AG04450 (cell line): Measurements from ENCODE around the gene TAOK2. TPM values are rescaled to one million over a fixed set of nuclear protein-coding genes. Genes with fewer than 3 reads are reported as not detected.

Experiments
- CTCF ChIA-PET: fragments of 300-600, 350-600 bp; formaldehyde crosslinking; extraction: SDS; loops from one replicate; lab custom pipeline; 2022; ENCODE audit warnings: antibody characterized with exemption, inconsistent platforms; lab: Charles Lee
- POLR2A ChIA-PET: fragments of 350-600 bp; formaldehyde crosslinking; extraction: SDS; loops from one replicate; lab custom pipeline; 2021; ENCODE audit warnings: antibody characterized with exemption, inconsistent platforms; lab: Yijun Ruan, JAX
- DNase-seq: peaks from one replicate; pipeline ENCODE4 v3.0.0-alpha.2; 2011; ENCODE audit warnings: low read depth, low spot score
- H3K27ac ChIP-seq: one replicate; pipeline ENCODE4 v1.5.1; 2012; ENCODE audit warnings: low read depth, low read length, control low read depth
- H3K27me3 ChIP-seq: one replicate; pipeline ENCODE4 v1.6.0; 2012; ENCODE audit warnings: low read length; ENCODE audit not compliant: control insufficient read depth, insufficient read depth
- H3K4me3 ChIP-seq: 2 replicates; pipeline ENCODE4 v1.5.1; 2011; ENCODE audit warnings: mild to moderate bottlenecking, low read depth, low read length, control low read depth
- H3K9me3 ChIP-seq: 2 replicates; pipeline ENCODE4 v1.5.1; 2012; ENCODE audit warnings: low read length; ENCODE audit not compliant: control insufficient read depth, insufficient read depth
- polyA plus RNA-seq: library from polyadenylated mRNA; depleted of rRNA; stranded (reverse); fragments of >200 nt; gene quantifications from 2 replicates; pipeline ENCODE4 v1.2.3, GENCODE V29; 2011
- TF ChIP-seq, protein P1 (sequence below): IDR thresholded peaks from 2 replicates; pipeline ENCODE4 v1.5.1; 2011; ENCODE audit warnings: low read depth, low read length, control low read depth, inconsistent platforms

The TAOK2 gene
- polyA plus RNA-seq, 1 experiment, result 16.9 TPM

GRCh38 chr16:30003670-30004423 lies 30.2 kb downstream of the TAOK2 start:
- TF ChIP-seq, protein P1, sequence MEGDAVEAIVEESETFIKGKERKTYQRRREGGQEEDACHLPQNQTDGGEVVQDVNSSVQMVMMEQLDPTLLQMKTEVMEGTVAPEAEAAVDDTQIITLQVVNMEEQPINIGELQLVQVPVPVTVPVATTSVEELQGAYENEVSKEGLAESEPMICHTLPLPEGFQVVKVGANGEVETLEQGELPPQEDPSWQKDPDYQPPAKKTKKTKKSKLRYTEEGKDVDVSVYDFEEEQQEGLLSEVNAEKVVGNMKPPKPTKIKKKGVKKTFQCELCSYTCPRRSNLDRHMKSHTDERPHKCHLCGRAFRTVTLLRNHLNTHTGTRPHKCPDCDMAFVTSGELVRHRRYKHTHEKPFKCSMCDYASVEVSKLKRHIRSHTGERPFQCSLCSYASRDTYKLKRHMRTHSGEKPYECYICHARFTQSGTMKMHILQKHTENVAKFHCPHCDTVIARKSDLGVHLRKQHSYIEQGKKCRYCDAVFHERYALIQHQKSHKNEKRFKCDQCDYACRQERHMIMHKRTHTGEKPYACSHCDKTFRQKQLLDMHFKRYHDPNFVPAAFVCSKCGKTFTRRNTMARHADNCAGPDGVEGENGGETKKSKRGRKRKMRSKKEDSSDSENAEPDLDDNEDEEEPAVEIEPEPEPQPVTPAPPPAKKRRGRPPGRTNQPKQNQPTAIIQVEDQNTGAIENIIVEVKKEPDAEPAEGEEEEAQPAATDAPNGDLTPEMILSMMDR, result no peak
- no peak overlapping the region for H3K27ac ChIP-seq
- POLR2A ChIA-PET, result interaction anchor here (1.5 kb wide), 1 partner anchor 8 kb away, joined by 3 read pairs; the partner anchor contains the start of gene INO80E
- no peak overlapping the region for H3K4me3 ChIP-seq
- no peaks in the 10 kb centered on the region for H3K9me3 ChIP-seq
- no peak for DNase-seq
- peaks cover under 1% of the 10 kb centered on the region for H3K27me3 ChIP-seq
- CTCF ChIA-PET, result interaction anchor here (0.6 kb wide), 1 partner anchor 15 kb away, joined by 9 read pairs; no protein-coding TSS in a partner anchor

DNA sequence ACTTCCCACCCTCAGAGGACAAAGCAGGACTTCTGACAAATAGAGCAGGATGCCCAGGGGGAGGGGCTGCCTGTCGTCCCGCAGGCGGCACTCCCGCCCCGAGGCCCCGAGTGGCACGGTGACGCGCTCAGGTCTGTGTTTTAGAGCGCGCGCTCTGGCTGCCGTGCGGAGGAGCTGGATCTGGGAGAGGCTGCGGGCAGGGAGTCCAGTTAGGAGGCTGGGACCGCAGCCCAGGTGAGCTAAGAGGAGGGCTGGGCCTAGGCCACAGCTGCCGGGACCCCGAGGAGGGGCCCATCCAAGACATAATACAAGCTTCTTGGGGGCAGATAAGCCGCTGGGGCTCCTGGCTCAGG lies 30.7 kb downstream of the TAOK2 start:
- ChIA-PET CTCF (interaction anchor here (0.6 kb wide), 1 partner anchor 15 kb away, joined by 9 read pairs; no protein-coding TSS in a partner anchor), POLR2A (interaction anchor here (1.5 kb wide), 1 partner anchor 8 kb away, joined by 3 read pairs; the partner anchor contains the start of gene INO80E)
- DNase-seq, result no peak
- TF ChIP-seq, protein P1, result no peak
- Histone ChIP-seq H3K27ac (no peak overlapping the region), H3K9me3 (no peaks in the 10 kb centered on the region; the same call in 1 of the 2 replicates), H3K27me3 (peaks cover 6% of the 10 kb centered on the region), H3K4me3 (no peak overlapping the region)

DNA sequence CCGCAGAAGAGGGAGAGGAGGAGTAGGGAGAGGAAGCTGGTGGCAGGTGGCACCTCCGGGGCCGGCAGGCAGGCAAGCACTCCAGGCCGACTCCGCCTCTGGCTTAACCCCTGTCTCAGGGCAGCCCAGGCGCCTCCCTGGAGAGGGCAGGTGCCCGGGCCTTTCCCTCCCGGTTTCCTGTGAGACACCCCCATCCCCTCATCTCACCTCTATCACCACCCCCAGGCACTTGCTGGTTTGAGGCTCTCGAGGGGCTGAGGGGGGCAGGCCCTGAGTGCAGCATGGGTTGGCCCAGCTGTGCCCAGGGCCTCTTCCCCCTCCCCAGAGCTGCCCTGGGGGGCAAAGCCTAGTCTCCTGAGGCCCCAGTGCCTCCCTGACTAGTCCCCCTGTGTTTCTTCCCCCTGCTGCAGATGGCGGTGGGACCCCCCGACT lies 31.2 kb downstream of the TAOK2 start:
- ChIA-PET CTCF (interaction anchor here (0.5 to 0.6 kb wide), 2 partner anchors 172 to 337 kb away, joined by 3 to 12 read pairs; no protein-coding TSS in a partner anchor), POLR2A (interaction anchor here (1.5 kb wide), 1 partner anchor 9 kb away, joined by 3 read pairs; the partner anchor contains the start of gene INO80E)
- no peak for DNase-seq
- Histone ChIP-seq H3K9me3 (no peaks in the 10 kb centered on the region; the same call in 1 of the 2 replicates), H3K27ac (no peak overlapping the region), H3K27me3 (peaks cover 8% of the 10 kb centered on the region), H3K4me3 (no peak overlapping the region)
- TF ChIP-seq, protein P1, result no peak

- POLR2A ChIA-PET, result interaction anchor here (0.6 to 1.5 kb wide), 3 partner anchors 9 to 80 kb away, joined by 3 to 4 read pairs (median 3); partner anchors contain the start of genes INO80E, KCTD13 and TAOK2
- peaks cover 15% of the 10 kb centered on the region for H3K27me3 ChIP-seq
- no peak for DNase-seq
- CTCF ChIA-PET, result interaction anchor here (0.5 to 0.7 kb wide), 3 partner anchors 9 to 337 kb away, joined by 3 to 12 read pairs (median 3); partner anchors contain the start of gene INO80E
- no peak overlapping the region for H3K4me3 ChIP-seq
- H3K9me3 ChIP-seq, result no peaks in the 10 kb centered on the region; the same call in 1 of the 2 replicates
- no peak overlapping the region for H3K27ac ChIP-seq
- TF ChIP-seq, protein P1, result peak; percentile 91
Observed at GRCh38 chr16:30005341-30006094, 31.9 kb downstream of the TAOK2 start.
